Loucy (cell line): ENCODE measurements around the gene TRIM26.

ENCODE experiments used
- H2AFZ ChIP-seq: fragments of 200-600 bp; sonication (generic); 2 replicates; pipeline ENCODE4 v1.6.0; 2016; ENCODE audit warnings: antibody characterized with exemption, mild to moderate bottlenecking, low read length, moderate library complexity
- H3F3A ChIP-seq: fragments of 200-600 bp; 2 replicates; pipeline ENCODE4 v1.6.0; 2016; ENCODE audit warnings: antibody characterized with exemption, low read depth, mild to moderate bottlenecking
- H3K27me3 ChIP-seq: fragments of 200-600 bp; sonication (generic); 2 replicates; pipeline ENCODE4 v1.6.1; 2014; ENCODE audit warnings: low read length, mild to moderate bottlenecking; ENCODE audit not compliant: insufficient read depth, poor library complexity, severe bottlenecking
- H3K36me3 ChIP-seq: fragments of 200-600 bp; sonication (generic); 2 replicates; pipeline ENCODE4 v1.6.1; 2016; ENCODE audit warnings: low read length; ENCODE audit not compliant: insufficient read depth
- H3K4me1 ChIP-seq: fragments of 200-600 bp; sonication (generic); 2 replicates; pipeline ENCODE4 v1.5.1; 2014; ENCODE audit warnings: low read length, mild to moderate bottlenecking; ENCODE audit not compliant: insufficient read depth, poor library complexity, severe bottlenecking
- H3K4me2 ChIP-seq: fragments of 200-600 bp; sonication (generic); 2 replicates; pipeline ENCODE4 v1.6.0; 2014; ENCODE audit warnings: antibody characterized with exemption, low read length, low read depth, mild to moderate bottlenecking; ENCODE audit not compliant: poor library complexity, severe bottlenecking
- H3K4me3 ChIP-seq: fragments of 200-600 bp; sonication (generic); 2 replicates; pipeline ENCODE4 v1.5.1; 2014; ENCODE audit warnings: low read length, mild to moderate bottlenecking, mixed read lengths; ENCODE audit not compliant: poor library complexity, severe bottlenecking
- H3K79me2 ChIP-seq: fragments of 200-600 bp; sonication (generic); 2 replicates; pipeline ENCODE4 v1.6.1; 2014; ENCODE audit warnings: low read length; ENCODE audit not compliant: insufficient read depth
- H3K9ac ChIP-seq: fragments of 200-600 bp; sonication (generic); 2 replicates; pipeline ENCODE4 v1.6.0; 2014; ENCODE audit warnings: mild to moderate bottlenecking, low read depth, low read length, moderate library complexity; ENCODE audit not compliant: poor library complexity, severe bottlenecking
- H3K9me2 ChIP-seq: fragments of 200-600 bp; sonication (generic); replicated peaks from 2 replicates; pipeline ENCODE4 v1.6.1; 2016; ENCODE audit warnings: low read depth, low read length, mixed read lengths
- H3K9me3 ChIP-seq: fragments of 200-600 bp; sonication (generic); 2 replicates; pipeline ENCODE4 v1.6.1; 2014; ENCODE audit warnings: mild to moderate bottlenecking, antibody characterized with exemption, low read length, low read depth; ENCODE audit not compliant: insufficient read depth
- H4K20me1 ChIP-seq: fragments of 200-600 bp; sonication (generic); 2 replicates; pipeline ENCODE4 v1.6.0; 2014; ENCODE audit warnings: antibody characterized with exemption, low read length, mild to moderate bottlenecking; ENCODE audit not compliant: insufficient read depth, poor library complexity, severe bottlenecking
- EZH2phosphoT487 ChIP-seq: fragments of 200-600 bp; IDR thresholded peaks from 2 replicates; pipeline ENCODE4 v1.6.1; 2018; ENCODE audit warnings: antibody characterized with exemption, mild to moderate bottlenecking, moderate library complexity, borderline replicate concordance
- TF ChIP-seq, protein P1 (sequence below): fragments of 200-600 bp; sonication (generic); conservative IDR thresholded peaks from 2 replicates; pipeline ENCODE4 v1.5.1; 2014; ENCODE audit warnings: mild to moderate bottlenecking, antibody characterized with exemption, low read length

TRIM26 gene

DNA sequence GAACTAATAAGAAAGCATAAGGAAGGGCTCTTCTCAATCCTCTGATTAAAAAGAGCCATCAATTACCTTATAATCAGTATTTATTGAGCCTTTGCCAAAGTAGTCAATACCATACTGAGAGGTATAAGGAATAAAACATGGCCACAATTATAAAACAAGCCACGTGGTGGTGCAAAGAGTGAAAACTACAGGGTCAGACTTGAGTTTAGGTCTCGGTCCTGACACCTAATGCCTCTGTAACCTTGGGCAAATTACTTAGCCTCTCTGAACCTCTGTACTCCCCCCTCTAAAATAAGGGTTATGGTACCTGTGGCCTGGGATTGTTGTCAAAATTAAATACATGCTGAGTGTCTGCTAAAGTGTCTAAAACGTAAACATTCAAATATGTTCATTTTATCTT, 64.0 kb downstream of the TRIM26 start:
- H3K79me2 ChIP-seq = no peaks in the 10 kb centered on the region
- no peaks in the 10 kb centered on the region for H3K27me3 ChIP-seq
- no peaks in the 10 kb centered on the region for H4K20me1 ChIP-seq
- H3K9ac ChIP-seq = no peak overlapping the region
- H3K36me3 ChIP-seq = no peaks in the 10 kb centered on the region
- no peaks in the 10 kb centered on the region for H3K9me2 ChIP-seq
- H3K4me2 ChIP-seq = no peak overlapping the region
- H3F3A ChIP-seq = no peaks in the 10 kb centered on the region
- TF ChIP-seq, protein P1, sequence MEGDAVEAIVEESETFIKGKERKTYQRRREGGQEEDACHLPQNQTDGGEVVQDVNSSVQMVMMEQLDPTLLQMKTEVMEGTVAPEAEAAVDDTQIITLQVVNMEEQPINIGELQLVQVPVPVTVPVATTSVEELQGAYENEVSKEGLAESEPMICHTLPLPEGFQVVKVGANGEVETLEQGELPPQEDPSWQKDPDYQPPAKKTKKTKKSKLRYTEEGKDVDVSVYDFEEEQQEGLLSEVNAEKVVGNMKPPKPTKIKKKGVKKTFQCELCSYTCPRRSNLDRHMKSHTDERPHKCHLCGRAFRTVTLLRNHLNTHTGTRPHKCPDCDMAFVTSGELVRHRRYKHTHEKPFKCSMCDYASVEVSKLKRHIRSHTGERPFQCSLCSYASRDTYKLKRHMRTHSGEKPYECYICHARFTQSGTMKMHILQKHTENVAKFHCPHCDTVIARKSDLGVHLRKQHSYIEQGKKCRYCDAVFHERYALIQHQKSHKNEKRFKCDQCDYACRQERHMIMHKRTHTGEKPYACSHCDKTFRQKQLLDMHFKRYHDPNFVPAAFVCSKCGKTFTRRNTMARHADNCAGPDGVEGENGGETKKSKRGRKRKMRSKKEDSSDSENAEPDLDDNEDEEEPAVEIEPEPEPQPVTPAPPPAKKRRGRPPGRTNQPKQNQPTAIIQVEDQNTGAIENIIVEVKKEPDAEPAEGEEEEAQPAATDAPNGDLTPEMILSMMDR = 0 out of 2 replicates have a peak, but pooled peaks have one; percentile 9
- no peak for TF ChIP-seq EZH2phosphoT487
- H2AFZ ChIP-seq = no peak overlapping the region
- peaks cover 49% of the 10 kb centered on the region for H3K4me1 ChIP-seq
- no peak overlapping the region for H3K4me3 ChIP-seq
- H3K9me3 ChIP-seq = no peaks in the 10 kb centered on the region

DNA sequence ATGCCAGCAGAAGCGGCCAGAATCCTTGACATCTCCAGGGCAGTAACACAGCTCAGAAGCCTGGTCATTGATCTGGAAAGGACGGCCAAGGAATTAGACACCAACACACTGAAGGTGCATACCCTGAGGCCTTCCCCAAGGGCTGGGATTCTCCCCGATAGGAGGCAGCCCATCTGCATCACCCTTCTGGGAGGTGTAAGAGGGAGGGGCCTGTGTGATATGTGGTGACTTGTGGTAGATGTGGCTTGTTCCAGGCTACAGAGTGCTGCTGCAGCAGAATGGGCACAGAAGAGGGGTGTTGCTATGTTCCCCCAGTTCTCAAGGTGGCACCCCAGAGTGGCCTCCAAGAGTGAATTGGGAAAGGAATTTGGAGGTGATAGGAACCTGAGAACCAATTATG, 66.1 kb downstream of the TRIM26 start:
- Histone ChIP-seq H3K9me2 (no peaks in the 10 kb centered on the region), H3K79me2 (no peaks in the 10 kb centered on the region), H3K36me3 (no peaks in the 10 kb centered on the region), H3K27me3 (no peaks in the 10 kb centered on the region), H3K9ac (no peak overlapping the region), H3F3A (no peaks in the 10 kb centered on the region; the same call in 1 of the 2 replicates), H3K4me1 (peaks cover 40% of the 10 kb centered on the region), H3K4me2 (no peak overlapping the region), H4K20me1 (no peaks in the 10 kb centered on the region), H3K4me3 (no peak overlapping the region), H2AFZ (no peak overlapping the region; the same call in 1 of the 2 replicates), H3K9me3 (no peaks in the 10 kb centered on the region)
- TF ChIP-seq EZH2phosphoT487 = no peak
- TF ChIP-seq, protein P1 = no peak

DNA sequence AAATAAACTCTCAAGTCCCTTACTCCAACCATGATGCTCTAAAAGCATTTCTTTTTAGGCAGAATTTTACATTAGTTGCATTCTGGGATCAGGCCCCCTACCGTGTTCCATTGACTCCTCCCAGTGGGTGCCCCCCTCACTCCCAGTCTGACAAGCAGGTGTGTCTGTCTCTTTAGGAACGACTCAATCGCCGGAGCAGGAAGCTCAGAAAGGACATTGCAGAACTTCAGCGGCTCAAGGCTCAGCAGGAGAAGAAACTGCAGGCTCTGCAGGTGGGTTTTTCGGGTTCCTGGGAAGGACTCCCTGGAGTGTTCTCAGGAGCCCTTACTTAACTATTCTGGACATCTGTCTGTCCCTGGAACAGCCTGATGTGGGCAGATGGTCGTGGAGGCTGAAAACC, 67.4 kb downstream of the TRIM26 start:
- H3K4me1 ChIP-seq = peaks cover 34% of the 10 kb centered on the region
- no peaks in the 10 kb centered on the region for H3K79me2 ChIP-seq
- no peaks in the 10 kb centered on the region for H3K9me3 ChIP-seq
- no peak overlapping the region for H3K4me3 ChIP-seq
- no peaks in the 10 kb centered on the region for H3K9me2 ChIP-seq
- no peaks in the 10 kb centered on the region; the same call in 1 of the 2 replicates for H3F3A ChIP-seq
- no peak for TF ChIP-seq EZH2phosphoT487
- TF ChIP-seq, protein P1 = no peak
- H3K36me3 ChIP-seq = no peaks in the 10 kb centered on the region
- no peaks in the 10 kb centered on the region for H3K27me3 ChIP-seq
- no peaks in the 10 kb centered on the region for H4K20me1 ChIP-seq
- H3K9ac ChIP-seq = no peak overlapping the region
- no peak overlapping the region for H3K4me2 ChIP-seq
- no peak overlapping the region for H2AFZ ChIP-seq
